ENCODE results near the gene REEP3. TPM values are rescaled to one million over a fixed set of nuclear protein-coding genes. Genes with fewer than 3 reads are reported as not detected.

Gene REEP3
- total and polyA plus RNA-seq, 4 donors: 20.9 to 74.3 (median 43.1) TPM

GRCh38 chr10:63534723-63535122 lies 13.5 kb downstream of the REEP3 start:
- Histone ChIP-seq H3K36me3 (ENCODE audit: control insufficient read depth in 1 of 2, insufficient read depth in 2 of 2, low read length in 1 of 2) (no peaks in the 10 kb centered on the region), H3K4me1 (ENCODE audit: control insufficient read depth in 1 of 2, insufficient read depth in 2 of 2, low read length in 2 of 2) (peaks cover 0 to 2% of the 10 kb centered on the region in 2 donors), H3K4me3 (ENCODE audit: low read length in 2 of 2) (no peak overlapping the region), H3K9me3 (ENCODE audit: control insufficient read depth, low read length) (no peaks in the 10 kb centered on the region), H3K27ac (ENCODE audit: low read depth in 1 of 2, low read length in 2 of 2) (no peak overlapping the region), H3K27me3 (ENCODE audit: control insufficient read depth in 1 of 2, insufficient read depth in 2 of 2, low read length in 1 of 2) (no peaks in the 10 kb centered on the region)
- DNase-seq (no peak), ATAC-seq (ENCODE audit: low FRiP score) (no peak)
- intact Hi-C loops (cut with DNase I): no loop called here

GRCh38 chr10:63536698-63537097 lies 15.5 kb downstream of the REEP3 start:
- no peak for DNase-seq

GRCh38 chr10:63537536-63537935 lies 16.3 kb downstream of the REEP3 start:
- no peak overlapping the region for H3K4me3 ChIP-seq (ENCODE audit: low read length in 2 of 2)
- 91 to 92% methylated on average over 3 of the region's 3 CpGs for WGBS, 2 donors

More at GRCh38 chr10:63536698-63537097, 15.5 kb downstream of the REEP3 start:
- H3K36me3 ChIP-seq (ENCODE audit: control insufficient read depth in 1 of 2, insufficient read depth in 2 of 2, low read length in 1 of 2): no peaks in the 10 kb centered on the region
- no peak overlapping the region for H3K4me3 ChIP-seq (ENCODE audit: low read length in 2 of 2)
- peaks cover 0 to 2% of the 10 kb centered on the region in 2 donors for H3K4me1 ChIP-seq (ENCODE audit: control insufficient read depth in 1 of 2, insufficient read depth in 2 of 2, low read length in 2 of 2)
- intact Hi-C loops (cut with DNase I): no loop called here
- no peaks in the 10 kb centered on the region for H3K27me3 ChIP-seq (ENCODE audit: control insufficient read depth in 1 of 2, insufficient read depth in 2 of 2, low read length in 1 of 2)
- no peaks in the 10 kb centered on the region for H3K9me3 ChIP-seq (ENCODE audit: control insufficient read depth, low read length)
- H3K27ac ChIP-seq (ENCODE audit: low read depth in 1 of 2, low read length in 2 of 2): no peak overlapping the region
- ATAC-seq (ENCODE audit: low FRiP score): no peak

GRCh38 chr10:63539377-63539776 lies 18.2 kb downstream of the REEP3 start:
- H3K36me3 ChIP-seq (ENCODE audit: control insufficient read depth in 1 of 2, insufficient read depth in 2 of 2, low read length in 1 of 2): no peaks in the 10 kb centered on the region
- H3K4me1 ChIP-seq (ENCODE audit: control insufficient read depth in 1 of 2, insufficient read depth in 2 of 2, low read length in 2 of 2): peaks cover 1 to 8% of the 10 kb centered on the region in 2 donors
- no peak overlapping the region for H3K27ac ChIP-seq (ENCODE audit: low read depth in 1 of 2, low read length in 2 of 2)
- H3K27me3 ChIP-seq (ENCODE audit: control insufficient read depth in 1 of 2, insufficient read depth in 2 of 2, low read length in 1 of 2): no peaks in the 10 kb centered on the region
- WGBS, 2 donors: 95 to 96% methylated on average over 2 of the region's 2 CpGs
- DNase-seq (no peak), ATAC-seq (ENCODE audit: low FRiP score) (no peak)
- no peaks in the 10 kb centered on the region for H3K9me3 ChIP-seq (ENCODE audit: control insufficient read depth, low read length)
- intact Hi-C loops (cut with DNase I): no loop called here
- no peak overlapping the region for H3K4me3 ChIP-seq (ENCODE audit: low read length in 2 of 2)

More at GRCh38 chr10:63537536-63537935, 16.3 kb downstream of the REEP3 start:
- Histone ChIP-seq H3K4me1 (ENCODE audit: control insufficient read depth in 1 of 2, insufficient read depth in 2 of 2, low read length in 2 of 2) (peaks cover 0 to 4% of the 10 kb centered on the region in 2 donors), H3K36me3 (ENCODE audit: control insufficient read depth in 1 of 2, insufficient read depth in 2 of 2, low read length in 1 of 2) (no peaks in the 10 kb centered on the region), H3K27ac (ENCODE audit: low read depth in 1 of 2, low read length in 2 of 2) (no peak overlapping the region), H3K27me3 (ENCODE audit: control insufficient read depth in 1 of 2, insufficient read depth in 2 of 2, low read length in 1 of 2) (no peaks in the 10 kb centered on the region), H3K9me3 (ENCODE audit: control insufficient read depth, low read length) (no peaks in the 10 kb centered on the region)
- DNase-seq (no peak), ATAC-seq (ENCODE audit: low FRiP score) (no peak)
- intact Hi-C loops (cut with DNase I): no loop called here

GRCh38 chr10:63539994-63540393 lies 18.8 kb downstream of the REEP3 start:
- Histone ChIP-seq H3K36me3 (ENCODE audit: control insufficient read depth in 1 of 2, insufficient read depth in 2 of 2, low read length in 1 of 2) (no peaks in the 10 kb centered on the region), H3K27ac (ENCODE audit: low read depth in 1 of 2, low read length in 2 of 2) (no peak overlapping the region), H3K4me3 (ENCODE audit: low read length in 2 of 2) (no peak overlapping the region), H3K27me3 (ENCODE audit: control insufficient read depth in 1 of 2, insufficient read depth in 2 of 2, low read length in 1 of 2) (no peaks in the 10 kb centered on the region), H3K4me1 (ENCODE audit: control insufficient read depth in 1 of 2, insufficient read depth in 2 of 2, low read length in 2 of 2) (peaks cover 1 to 8% of the 10 kb centered on the region in 2 donors), H3K9me3 (ENCODE audit: control insufficient read depth, low read length) (no peaks in the 10 kb centered on the region)
- intact Hi-C loops (cut with DNase I): no loop called here
- WGBS, 2 donors: 23 to 41% methylated on average over 1 of the region's 1 CpG
- ATAC-seq (ENCODE audit: low FRiP score) (no peak), DNase-seq (no peak)

GRCh38 chr10:63542835-63543575 lies 21.8 kb downstream of the REEP3 start:
- ATAC-seq (ENCODE audit: low FRiP score) (no peak), DNase-seq (no peak)
- no peaks in the 10 kb centered on the region for H3K27me3 ChIP-seq (ENCODE audit: control insufficient read depth in 1 of 2, insufficient read depth in 2 of 2, low read length in 1 of 2)
- 70 to 78% methylated on average over 5 of the region's 5 CpGs for WGBS, 2 donors
- intact Hi-C loops (cut with DNase I): no loop called here
- H3K4me3 ChIP-seq (ENCODE audit: low read length in 2 of 2): no peak overlapping the region
- H3K27ac ChIP-seq (ENCODE audit: low read depth in 1 of 2, low read length in 2 of 2): no peak overlapping the region
- no peaks in the 10 kb centered on the region for H3K9me3 ChIP-seq (ENCODE audit: control insufficient read depth, low read length)
- H3K36me3 ChIP-seq (ENCODE audit: control insufficient read depth in 1 of 2, insufficient read depth in 2 of 2, low read length in 1 of 2): no peaks in the 10 kb centered on the region
- peaks cover 3 to 8% of the 10 kb centered on the region in 2 donors for H3K4me1 ChIP-seq (ENCODE audit: control insufficient read depth in 1 of 2, insufficient read depth in 2 of 2, low read length in 2 of 2)

GRCh38 chr10:63543576-63543962 lies 22.4 kb downstream of the REEP3 start:
- Histone ChIP-seq H3K4me3 (ENCODE audit: low read length in 2 of 2) (no peak overlapping the region), H3K27ac (ENCODE audit: low read depth in 1 of 2, low read length in 2 of 2) (no peak overlapping the region), H3K4me1 (ENCODE audit: control insufficient read depth in 1 of 2, insufficient read depth in 2 of 2, low read length in 2 of 2) (peaks cover 3 to 8% of the 10 kb centered on the region in 2 donors), H3K9me3 (ENCODE audit: control insufficient read depth, low read length) (no peaks in the 10 kb centered on the region), H3K27me3 (ENCODE audit: control insufficient read depth in 1 of 2, insufficient read depth in 2 of 2, low read length in 1 of 2) (no peaks in the 10 kb centered on the region), H3K36me3 (ENCODE audit: control insufficient read depth in 1 of 2, insufficient read depth in 2 of 2, low read length in 1 of 2) (no peaks in the 10 kb centered on the region)
- 80 to 85% methylated on average over 7 of the region's 7 CpGs for WGBS, 2 donors
- ATAC-seq (ENCODE audit: low FRiP score) (no peak), DNase-seq (no peak)
- intact Hi-C loops (cut with DNase I): no loop called here

GRCh38 chr10:63544418-63544817 lies 23.2 kb downstream of the REEP3 start:
- H3K27me3 ChIP-seq (ENCODE audit: control insufficient read depth in 1 of 2, insufficient read depth in 2 of 2, low read length in 1 of 2): no peaks in the 10 kb centered on the region
- 19 to 23% methylated on average over 1 of the region's 1 CpG for WGBS, 2 donors
- no peak overlapping the region for H3K4me3 ChIP-seq (ENCODE audit: low read length in 2 of 2)
- H3K9me3 ChIP-seq (ENCODE audit: control insufficient read depth, low read length): no peaks in the 10 kb centered on the region
- no peaks in the 10 kb centered on the region for H3K36me3 ChIP-seq (ENCODE audit: control insufficient read depth in 1 of 2, insufficient read depth in 2 of 2, low read length in 1 of 2)
- peaks cover 3 to 8% of the 10 kb centered on the region in 2 donors for H3K4me1 ChIP-seq (ENCODE audit: control insufficient read depth in 1 of 2, insufficient read depth in 2 of 2, low read length in 2 of 2)
- no peak for ATAC-seq (ENCODE audit: low FRiP score)
- intact Hi-C loops (cut with DNase I): no loop called here
- H3K27ac ChIP-seq (ENCODE audit: low read depth in 1 of 2, low read length in 2 of 2): no peak overlapping the region
- DNase-seq: no peak

GRCh38 chr10:63547628-63548360 lies 26.6 kb downstream of the REEP3 start:
- Histone ChIP-seq H3K36me3 (ENCODE audit: control insufficient read depth in 1 of 2, insufficient read depth in 2 of 2, low read length in 1 of 2) (no peaks in the 10 kb centered on the region), H3K27ac (ENCODE audit: low read depth in 1 of 2, low read length in 2 of 2) (no peak overlapping the region), H3K4me1 (ENCODE audit: control insufficient read depth in 1 of 2, insufficient read depth in 2 of 2, low read length in 2 of 2) (peaks cover 5 to 6% of the 10 kb centered on the region in 2 donors), H3K27me3 (ENCODE audit: control insufficient read depth in 1 of 2, insufficient read depth in 2 of 2, low read length in 1 of 2) (no peaks in the 10 kb centered on the region), H3K4me3 (ENCODE audit: low read length in 2 of 2) (no peak overlapping the region), H3K9me3 (ENCODE audit: control insufficient read depth, low read length) (no peaks in the 10 kb centered on the region)
- ATAC-seq (ENCODE audit: low FRiP score) (no peak), DNase-seq (no peak)
- WGBS, 2 donors: 60 to 64% methylated on average over 2 of the region's 2 CpGs
- intact Hi-C loops (cut with DNase I): no loop called here

All from aorta (tissue), 5 donors.